DND-41 (cell line): ENCODE data around the gene WFDC8.

Experiments used
- EZH2 ChIP-seq: IDR thresholded peaks from 3 replicates; pipeline ENCODE4 v1.6.1; 2012; ENCODE audit warnings: borderline replicate concordance, low read depth, mild to moderate bottlenecking, moderate library complexity, low read length, inconsistent platforms; ENCODE audit not compliant: severe bottlenecking
- TF ChIP-seq, protein P1 (sequence below): IDR thresholded peaks from 2 replicates; pipeline ENCODE4 v1.5.1; 2012; ENCODE audit warnings: borderline replicate concordance, low read length, moderate library complexity, mild to moderate bottlenecking; ENCODE audit not compliant: poor library complexity, severe bottlenecking; ENCODE audit errors: extremely low read depth

DNA sequence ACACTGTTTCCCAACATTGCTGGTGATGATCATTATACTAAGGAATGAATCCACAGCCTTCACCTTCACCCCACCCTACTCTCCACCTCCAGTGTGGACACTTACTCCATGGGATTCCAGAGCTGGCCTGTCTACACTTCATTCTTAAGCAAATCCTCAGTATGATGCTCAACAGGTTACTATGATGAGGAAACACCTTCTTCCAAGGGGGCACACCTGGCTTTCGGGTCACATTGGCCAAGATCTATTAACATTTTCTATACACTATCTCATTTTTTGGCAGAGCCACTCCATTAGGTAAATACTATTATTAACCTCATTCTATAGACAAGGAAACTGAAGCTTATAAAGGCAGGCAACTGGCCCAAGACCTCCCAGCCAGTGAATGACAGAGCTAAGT lies 23.9 kb downstream of the WFDC8 start:
- TF ChIP-seq, protein P1, sequence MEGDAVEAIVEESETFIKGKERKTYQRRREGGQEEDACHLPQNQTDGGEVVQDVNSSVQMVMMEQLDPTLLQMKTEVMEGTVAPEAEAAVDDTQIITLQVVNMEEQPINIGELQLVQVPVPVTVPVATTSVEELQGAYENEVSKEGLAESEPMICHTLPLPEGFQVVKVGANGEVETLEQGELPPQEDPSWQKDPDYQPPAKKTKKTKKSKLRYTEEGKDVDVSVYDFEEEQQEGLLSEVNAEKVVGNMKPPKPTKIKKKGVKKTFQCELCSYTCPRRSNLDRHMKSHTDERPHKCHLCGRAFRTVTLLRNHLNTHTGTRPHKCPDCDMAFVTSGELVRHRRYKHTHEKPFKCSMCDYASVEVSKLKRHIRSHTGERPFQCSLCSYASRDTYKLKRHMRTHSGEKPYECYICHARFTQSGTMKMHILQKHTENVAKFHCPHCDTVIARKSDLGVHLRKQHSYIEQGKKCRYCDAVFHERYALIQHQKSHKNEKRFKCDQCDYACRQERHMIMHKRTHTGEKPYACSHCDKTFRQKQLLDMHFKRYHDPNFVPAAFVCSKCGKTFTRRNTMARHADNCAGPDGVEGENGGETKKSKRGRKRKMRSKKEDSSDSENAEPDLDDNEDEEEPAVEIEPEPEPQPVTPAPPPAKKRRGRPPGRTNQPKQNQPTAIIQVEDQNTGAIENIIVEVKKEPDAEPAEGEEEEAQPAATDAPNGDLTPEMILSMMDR = no peak
- TF ChIP-seq EZH2 = no peak
